NCI-H345 treated with DMSO at 0.1 percent for 48 hours (cell line): Measurements from ENCODE around the gene PSMA3.
"Not testable (repeated sequence)": the region's sequence is repeated elsewhere in the genome, so short reads cannot be mapped to it uniquely, and the experiment has no call there.

ENCODE experiments used
- DNase-seq: peaks from one replicate; lab custom pipeline; 2025; ENCODE audit not compliant: unreplicated experiment; lab: John Stamatoyannopoulos, UW

PSMA3 gene

GRCh38 chr14:58244556-58245387 lies at the start of gene PSMA3:
TSS of gene PSMA3 (plus strand) at chr14:58244843. CDS start at chr14:58244921, 78 bp downstream.
- peak; percentile 97 for DNase-seq

GRCh38 chr14:58196198-58196597 lies 48.4 kb upstream of the PSMA3 start:
- DNase-seq, result no peak

- DNase-seq, result no peak
These were observed 46.6 kb upstream of the PSMA3 start for GRCh38 chr14:58198086-58198485.

- DNase-seq, result peak; percentile 67
These were observed 44.7 kb upstream of the PSMA3 start, which contains the start of gene ACTR10 for GRCh38 chr14:58199726-58200479. TSS of gene ACTR10 (plus strand) at chr14:58200149. CDS start at chr14:58200218, 69 bp downstream.

- no peak for DNase-seq
These were observed 44.2 kb upstream of the PSMA3 start for GRCh38 chr14:58200480-58200841.

- DNase-seq, result no peak
These were observed 43.8 kb upstream of the PSMA3 start for GRCh38 chr14:58200846-58201245.

- DNase-seq, result no peak
These were observed 31.5 kb upstream of the PSMA3 start for GRCh38 chr14:58213176-58213575.

GRCh38 chr14:58215191-58215914 lies 29.3 kb upstream of the PSMA3 start:
- no peak for DNase-seq

GRCh38 chr14:58216544-58216943 lies 28.1 kb upstream of the PSMA3 start:
- no peak for DNase-seq

- no peak for DNase-seq
These were observed 17.4 kb upstream of the PSMA3 start for GRCh38 chr14:58227096-58227819.

- no peak for DNase-seq
These were observed 6.1 kb upstream of the PSMA3 start for GRCh38 chr14:58238252-58239243.

GRCh38 chr14:58239244-58240195 lies 5.1 kb upstream of the PSMA3 start:
- DNase-seq, result peak; percentile 48

GRCh38 chr14:58243790-58244555 lies 670 bp upstream of the PSMA3 start:
- peak; percentile 75 for DNase-seq

GRCh38 chr14:58245562-58245961 lies 919 bp downstream of the PSMA3 start:
- no peak for DNase-seq

GRCh38 chr14:58249611-58250010 lies 5.0 kb downstream of the PSMA3 start:
- DNase-seq, result no peak

GRCh38 chr14:58258156-58258555 lies 13.5 kb downstream of the PSMA3 start:
- no peak for DNase-seq

GRCh38 chr14:58262005-58262404 lies 17.4 kb downstream of the PSMA3 start:
- not testable (repeated sequence) for DNase-seq

- no peak for DNase-seq
These were observed 20.8 kb downstream of the PSMA3 start for GRCh38 chr14:58265401-58265800.
